HG03432 (cell line): ENCODE data around the gene NKAIN2.

ENCODE experiments used
- ATAC-seq: cut with Tn5 transposase; IDR thresholded peaks from one replicate; pipeline ENCODE4 v1.9.1; 2021; ENCODE audit warnings: mild to moderate bottlenecking, moderate library complexity; ENCODE audit not compliant: unreplicated experiment

NKAIN2 gene

GRCh38 chr6:124783344-124783743, 979.7 kb downstream of the NKAIN2 start:
- no peak for ATAC-seq

- no peak for ATAC-seq
These were observed 987.5 kb downstream of the NKAIN2 start for GRCh38 chr6:124791156-124791555.

GRCh38 chr6:124792386-124792785, 988.7 kb downstream of the NKAIN2 start:
- no peak for ATAC-seq

- ATAC-seq = no peak
These were observed 989.7 kb downstream of the NKAIN2 start for GRCh38 chr6:124793398-124793797.

DNA sequence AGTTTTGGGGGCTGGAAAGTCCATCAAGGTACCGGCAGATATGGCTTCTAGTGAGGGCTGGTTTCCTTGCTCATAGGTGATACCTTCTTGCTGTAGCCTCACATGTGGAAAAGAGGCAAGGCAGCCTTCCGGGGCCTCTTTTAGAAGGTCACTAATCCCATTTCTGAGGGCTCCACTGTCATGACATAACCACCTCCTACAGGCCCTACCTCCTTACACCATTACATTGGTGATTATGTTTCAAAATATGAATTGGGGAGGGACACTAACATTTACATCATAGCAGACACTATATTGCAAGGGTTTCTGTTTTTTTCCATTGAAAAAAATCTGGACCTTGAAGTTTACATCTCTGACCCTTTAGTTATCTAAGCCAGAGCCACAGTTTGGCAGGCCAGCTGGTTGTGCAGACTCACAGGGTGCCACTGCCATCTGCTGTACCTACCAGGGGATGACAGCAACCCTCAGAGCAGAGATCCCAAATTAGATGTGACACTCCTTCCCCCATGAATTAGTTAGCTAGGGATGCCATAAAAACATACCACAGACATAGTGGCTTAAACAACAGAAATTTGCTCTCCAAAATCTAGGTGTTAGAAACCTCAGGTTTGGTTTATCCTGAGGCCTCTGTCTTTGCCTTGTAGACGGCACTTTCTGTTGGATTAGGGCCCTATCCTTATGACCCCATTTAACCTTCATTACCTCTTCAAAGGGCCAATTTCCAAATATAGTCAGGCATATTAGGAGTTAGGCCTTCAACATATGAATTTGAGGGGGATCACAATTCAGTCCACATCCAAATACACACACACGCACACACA, 992.2 kb downstream of the NKAIN2 start:
- ATAC-seq = no peak

- no peak for ATAC-seq
These were observed 992.9 kb downstream of the NKAIN2 start for GRCh38 chr6:124796464-124796970.

- ATAC-seq = no peak
These were observed 993.6 kb downstream of the NKAIN2 start for GRCh38 chr6:124797224-124797623.

DNA sequence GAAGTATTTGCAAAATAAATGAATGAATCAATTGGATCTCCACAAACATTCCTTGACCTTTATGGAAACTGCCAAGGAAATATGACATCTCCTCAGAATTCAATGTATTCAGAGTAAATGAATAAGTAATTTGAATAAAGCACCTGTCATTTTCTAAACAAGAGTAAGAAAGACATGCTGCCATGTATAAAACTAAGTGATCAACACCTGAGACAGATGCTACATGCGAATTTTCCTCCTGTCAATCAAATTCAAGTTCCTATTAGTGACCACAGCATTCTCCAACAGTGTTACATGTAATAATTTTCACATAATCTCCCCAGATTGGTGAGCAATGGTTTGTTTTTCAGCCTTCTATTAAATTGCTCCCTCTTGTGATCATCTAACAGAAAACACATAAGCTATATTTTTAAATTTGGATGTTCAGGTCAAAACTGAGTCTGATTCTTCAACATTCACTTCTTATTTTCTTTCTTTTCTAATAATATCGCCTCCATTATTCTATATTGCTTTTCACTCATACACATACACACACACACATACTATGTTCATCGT, 995.4 kb downstream of the NKAIN2 start:
- ATAC-seq = no peak

- no peak for ATAC-seq
These were observed 996.0 kb downstream of the NKAIN2 start for GRCh38 chr6:124799638-124800037.

- ATAC-seq = no peak
These were observed 996.6 kb downstream of the NKAIN2 start for GRCh38 chr6:124800222-124800621.

DNA sequence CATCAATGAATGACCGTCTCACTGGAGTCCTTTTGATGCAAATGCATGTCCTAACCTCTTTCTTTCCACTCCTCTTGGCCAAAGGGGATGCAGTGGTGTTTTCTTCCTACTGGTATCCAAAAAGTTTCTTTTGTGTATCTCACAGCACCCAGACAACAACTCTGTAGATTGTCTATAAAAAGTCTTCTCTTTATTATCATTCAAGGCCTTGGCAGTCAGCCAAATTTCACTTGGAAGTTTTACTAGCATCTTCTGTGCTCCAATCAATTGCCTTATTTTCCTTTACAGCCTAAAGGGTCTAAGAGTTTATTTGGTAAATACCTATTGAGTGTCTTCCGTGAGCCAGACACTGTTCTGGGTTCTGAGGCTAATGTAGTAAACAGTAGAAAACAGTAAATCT, 1008.4 kb downstream of the NKAIN2 start:
- ATAC-seq = no peak

DNA sequence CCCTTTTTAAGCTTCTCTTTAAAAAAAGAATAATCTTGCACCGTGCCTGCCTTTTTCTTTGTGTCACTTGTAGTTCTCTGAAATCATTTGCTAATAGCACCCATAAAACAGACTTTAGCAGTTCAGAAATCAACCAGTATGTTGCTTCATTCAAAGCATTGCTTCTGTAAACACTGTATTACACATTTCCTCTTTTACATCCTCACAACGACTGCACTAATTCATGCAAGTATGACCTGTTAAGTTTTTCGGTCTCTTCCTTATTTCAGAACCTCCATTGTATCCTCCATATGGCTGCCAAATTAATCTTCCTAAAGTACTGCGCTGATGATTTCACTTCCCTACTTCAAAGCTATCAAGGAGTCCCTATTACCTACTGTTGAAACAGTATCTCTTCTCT, 1015.7 kb downstream of the NKAIN2 start:
- no peak for ATAC-seq

DNA sequence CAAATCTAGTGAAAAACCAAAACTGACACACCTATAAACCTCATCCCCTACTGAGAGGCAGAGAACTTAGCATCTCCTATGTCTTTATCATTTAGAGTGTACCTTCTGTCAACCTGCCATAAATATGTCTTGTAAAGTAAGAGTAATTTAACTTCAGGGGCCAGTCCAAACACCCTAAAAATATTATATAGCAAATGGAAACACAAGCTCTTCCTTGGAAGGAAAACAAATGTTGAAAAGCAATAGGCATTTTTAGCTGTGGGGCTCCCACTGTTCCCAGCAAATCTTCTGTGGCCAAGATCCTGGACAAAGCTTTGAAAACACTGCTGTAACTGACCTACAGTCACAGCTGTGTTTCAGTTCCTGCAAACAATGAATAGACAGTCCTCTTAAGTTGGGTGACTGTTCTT, 1018.5 kb downstream of the NKAIN2 start:
- no peak for ATAC-seq

DNA sequence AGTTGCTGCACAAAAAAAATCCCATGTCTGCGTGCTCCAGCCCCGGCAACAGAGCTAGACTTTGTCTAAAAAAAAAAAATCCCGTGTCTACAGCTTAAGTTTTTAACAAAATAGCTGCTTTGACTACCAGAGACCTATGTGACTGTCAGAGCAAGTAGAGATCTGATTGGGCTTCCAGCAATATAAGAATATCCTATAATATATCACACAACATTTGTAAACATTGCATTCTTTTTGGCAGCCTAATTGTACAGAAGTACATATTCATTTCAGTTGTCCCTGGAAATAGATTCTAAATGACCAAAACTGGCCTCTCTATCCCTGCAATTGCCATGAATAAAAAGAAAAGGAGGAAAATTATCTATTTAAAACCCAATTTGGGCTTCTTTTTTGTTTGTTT, 1019.1 kb downstream of the NKAIN2 start:
- ATAC-seq = no peak

- ATAC-seq = no peak
These were observed 1019.8 kb downstream of the NKAIN2 start for GRCh38 chr6:124823240-124824111.

GRCh38 chr6:124825564-124825963, 1021.9 kb downstream of the NKAIN2 start:
- no peak for ATAC-seq

- ATAC-seq = no peak
These were observed 1026.2 kb downstream of the NKAIN2 start for GRCh38 chr6:124829822-124830221.

DNA sequence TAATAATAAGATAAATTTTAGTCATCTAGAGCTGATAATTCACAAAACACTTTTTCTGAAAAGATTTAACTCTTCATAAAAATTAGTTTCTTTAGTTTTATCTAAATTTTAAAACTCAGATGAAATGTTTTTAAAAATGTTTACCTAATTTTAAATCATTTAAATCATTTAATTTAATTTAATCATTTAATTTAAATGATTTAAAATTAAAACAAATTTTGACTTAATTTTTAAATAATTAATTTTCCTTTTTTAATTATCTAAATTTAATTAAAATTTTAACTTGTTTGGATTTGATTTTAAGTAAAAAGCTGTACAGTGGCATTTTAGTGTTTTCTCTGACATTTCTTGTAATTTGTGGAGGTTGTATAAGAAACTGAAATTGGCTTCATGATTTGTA, 1026.8 kb downstream of the NKAIN2 start:
- ATAC-seq = no peak

GRCh38 chr6:124854338-124854922, 1050.8 kb downstream of the NKAIN2 start:
- no peak for ATAC-seq

- ATAC-seq = no peak
These were observed 1054.1 kb downstream of the NKAIN2 start for GRCh38 chr6:124857746-124858145.

DNA sequence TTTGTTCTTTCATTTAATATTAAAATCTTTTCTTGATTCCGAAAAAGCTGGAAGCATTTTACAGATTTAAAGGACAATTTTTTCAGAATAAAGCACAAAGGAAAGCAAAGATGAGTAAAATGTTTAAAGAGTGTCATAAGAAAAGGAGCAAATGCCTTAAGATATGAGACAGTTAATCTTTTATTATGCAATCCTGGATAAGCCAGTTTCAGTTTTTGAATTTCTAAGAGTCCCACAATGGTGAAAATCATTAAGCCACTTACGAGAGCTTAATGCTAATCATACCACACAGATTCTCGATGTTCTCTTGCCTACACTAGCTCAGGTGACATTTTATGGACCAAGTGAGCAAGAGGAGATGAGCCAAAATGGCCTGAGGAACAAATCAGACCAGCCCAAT, 1054.9 kb downstream of the NKAIN2 start:
- no peak for ATAC-seq
